GM21737 (cell line): ENCODE data around the gene CCDC192.
"Not testable (repeated sequence)": the region's sequence is repeated elsewhere in the genome, so short reads cannot be mapped to it uniquely, and the experiment has no call there.

Experiments
- ATAC-seq: cut with Tn5 transposase; IDR thresholded peaks from one replicate; pipeline ENCODE4 v1.9.1; 2021; ENCODE audit warnings: mild to moderate bottlenecking, moderate library complexity; ENCODE audit not compliant: unreplicated experiment

The CCDC192 gene

GRCh38 chr5:127697894-127698600, 5.1 kb upstream of the CCDC192 start:
- no peak for ATAC-seq

DNA sequence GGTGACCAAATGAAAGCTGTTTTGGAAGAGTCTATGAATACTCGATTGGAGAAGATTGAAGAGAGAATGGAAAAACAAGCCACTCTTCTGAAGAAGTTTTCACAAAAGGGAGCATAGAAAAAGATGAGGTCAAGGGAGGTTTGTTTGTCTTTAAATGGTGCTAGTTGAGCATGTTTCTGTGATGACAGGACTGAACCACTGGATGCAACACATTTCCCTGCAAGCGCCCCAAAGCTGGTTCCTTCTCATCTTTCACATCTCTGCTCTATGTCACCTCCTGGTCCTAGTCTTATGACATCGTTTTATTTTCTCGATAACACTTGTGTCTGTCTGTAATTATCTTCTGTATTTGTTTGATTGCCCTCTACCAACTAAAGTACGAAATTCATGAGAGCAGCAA, 3.8 kb upstream of the CCDC192 start:
- no peak for ATAC-seq

DNA sequence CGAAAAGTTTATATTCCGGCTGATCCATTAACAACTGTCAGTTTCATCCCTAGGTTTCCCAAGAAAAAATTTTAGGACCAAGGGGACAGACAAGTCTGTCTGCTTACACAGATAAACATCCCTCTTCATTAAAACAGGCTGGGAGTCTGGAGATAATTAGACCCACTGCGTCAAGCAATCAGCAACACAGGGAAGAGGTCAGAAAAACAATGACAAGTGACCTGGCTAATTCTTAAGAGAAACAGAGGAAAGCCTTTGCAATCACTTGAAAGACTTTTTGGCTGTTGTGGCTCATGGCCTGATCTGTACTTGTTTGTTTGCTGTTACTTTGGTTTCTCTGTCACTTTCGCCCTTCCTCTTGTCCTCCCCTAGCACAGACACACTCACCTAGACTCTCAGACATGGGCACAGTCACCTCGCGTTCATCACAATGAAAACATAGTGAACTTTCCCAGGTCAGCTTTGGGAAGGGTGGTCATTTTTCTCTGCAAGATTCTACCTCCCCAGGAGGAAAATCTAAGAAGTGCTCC, 2.9 kb upstream of the CCDC192 start:
- no peak for ATAC-seq

DNA sequence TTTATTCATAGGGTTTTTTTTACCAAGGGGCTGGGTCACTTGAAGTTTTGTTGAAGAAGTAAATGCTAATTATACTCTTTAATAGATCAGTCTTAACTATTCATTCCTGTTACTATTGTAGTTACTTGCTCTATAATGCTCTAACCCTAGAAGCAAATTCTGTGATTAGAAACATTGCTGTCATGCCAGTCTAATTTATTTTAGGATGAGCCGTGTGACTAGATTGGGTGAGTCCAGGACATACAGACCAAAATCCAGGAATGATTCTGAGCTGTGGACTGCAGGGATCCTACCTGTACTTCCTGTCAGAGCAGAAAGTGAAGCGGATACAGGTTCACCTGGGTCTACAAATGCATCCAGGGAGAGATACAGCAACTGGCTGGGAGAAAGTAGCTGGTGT, 757 bp upstream of the CCDC192 start:
- no peak for ATAC-seq

DNA sequence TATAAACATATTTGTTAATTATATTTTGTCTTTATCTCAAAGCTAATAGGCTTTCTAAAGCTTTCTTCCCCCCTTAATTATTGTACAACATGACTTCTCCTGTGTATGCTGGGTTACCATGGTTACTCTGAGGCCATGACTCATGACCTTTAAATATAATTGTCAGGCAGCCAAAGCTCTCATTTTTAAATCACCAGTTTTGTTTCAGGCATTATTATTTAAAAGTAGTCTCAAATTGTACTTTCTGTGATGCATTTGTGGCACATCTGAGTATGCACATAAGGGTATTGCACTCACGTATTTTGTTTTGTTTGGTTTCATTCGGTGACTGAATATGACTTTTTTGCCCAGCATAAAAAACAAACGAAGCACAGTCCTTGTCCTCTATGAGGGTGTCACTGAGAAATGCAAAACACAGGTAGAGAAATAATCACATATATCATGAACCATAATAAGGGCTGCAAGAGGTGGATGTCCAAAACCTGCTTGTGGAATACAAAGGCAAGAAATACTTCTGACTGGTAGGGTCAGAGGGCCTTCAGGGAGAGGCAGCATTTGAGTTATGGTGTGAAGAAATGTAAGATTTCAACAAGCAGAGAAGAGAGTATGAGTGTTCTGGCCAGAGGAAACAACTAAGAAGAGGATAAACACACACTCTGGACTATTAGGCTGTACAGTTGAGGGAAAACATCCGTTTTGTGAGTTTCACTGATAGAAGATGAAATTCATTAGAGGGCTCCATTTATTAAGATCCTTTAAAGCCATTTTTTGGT, 2.1 kb downstream of the CCDC192 start:
- ATAC-seq, result no peak

DNA sequence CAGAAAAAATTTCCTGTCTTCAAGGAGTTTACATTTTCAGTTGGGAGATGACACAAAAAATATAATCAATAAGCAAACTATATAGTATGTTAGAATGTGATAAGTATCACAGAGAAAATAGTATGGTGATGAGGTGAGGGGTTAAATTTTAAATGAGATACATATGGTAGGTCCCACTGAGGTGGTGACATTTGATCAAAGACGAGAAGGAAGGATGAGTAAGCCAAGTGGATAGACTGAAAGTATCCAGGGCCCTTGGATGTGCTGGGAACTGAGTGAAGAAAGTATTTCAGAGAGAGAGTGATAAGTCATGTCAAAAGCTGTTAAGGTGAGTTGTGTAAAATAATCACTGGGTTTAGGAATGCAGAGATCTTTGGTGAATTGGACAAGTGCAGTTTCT, 3.5 kb downstream of the CCDC192 start:
- ATAC-seq, result no peak

- ATAC-seq, result no peak
Observed at GRCh38 chr5:127707209-127707608, 4.0 kb downstream of the CCDC192 start.

- not testable (repeated sequence) for ATAC-seq
Observed at GRCh38 chr5:127713083-127713482, 9.9 kb downstream of the CCDC192 start.

GRCh38 chr5:127718181-127718580, 15.0 kb downstream of the CCDC192 start:
- no peak for ATAC-seq

DNA sequence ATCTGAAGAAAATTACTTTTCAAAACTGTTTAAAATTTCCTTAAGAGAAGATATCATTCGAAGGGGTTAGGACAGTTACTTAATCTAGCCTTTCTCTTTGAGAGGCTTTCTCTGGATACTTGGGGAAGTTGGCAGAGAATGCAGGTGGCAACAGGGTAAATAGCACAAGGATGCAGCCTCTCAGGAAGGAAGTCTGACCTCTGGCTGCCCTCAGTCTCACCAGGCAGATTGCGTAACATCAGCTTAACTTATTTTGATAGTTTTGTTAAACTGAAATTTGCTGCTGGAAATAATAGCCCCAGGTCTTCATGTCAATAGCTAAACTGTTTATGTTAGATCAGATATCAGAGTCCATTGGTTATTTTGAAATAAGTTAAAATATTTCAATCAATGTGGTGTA, 20.4 kb downstream of the CCDC192 start:
- no peak for ATAC-seq

- no peak for ATAC-seq
Observed at GRCh38 chr5:127725673-127726072, 22.5 kb downstream of the CCDC192 start.

- ATAC-seq, result no peak
Observed at GRCh38 chr5:127732963-127733362, 29.8 kb downstream of the CCDC192 start.

GRCh38 chr5:127739348-127739747, 36.2 kb downstream of the CCDC192 start:
- ATAC-seq, result not testable (repeated sequence)

GRCh38 chr5:127739807-127740384, 36.7 kb downstream of the CCDC192 start:
- no peak for ATAC-seq

GRCh38 chr5:127741412-127741811, 38.2 kb downstream of the CCDC192 start:
- no peak for ATAC-seq

GRCh38 chr5:127744241-127744640, 41.0 kb downstream of the CCDC192 start:
- ATAC-seq, result no peak

DNA sequence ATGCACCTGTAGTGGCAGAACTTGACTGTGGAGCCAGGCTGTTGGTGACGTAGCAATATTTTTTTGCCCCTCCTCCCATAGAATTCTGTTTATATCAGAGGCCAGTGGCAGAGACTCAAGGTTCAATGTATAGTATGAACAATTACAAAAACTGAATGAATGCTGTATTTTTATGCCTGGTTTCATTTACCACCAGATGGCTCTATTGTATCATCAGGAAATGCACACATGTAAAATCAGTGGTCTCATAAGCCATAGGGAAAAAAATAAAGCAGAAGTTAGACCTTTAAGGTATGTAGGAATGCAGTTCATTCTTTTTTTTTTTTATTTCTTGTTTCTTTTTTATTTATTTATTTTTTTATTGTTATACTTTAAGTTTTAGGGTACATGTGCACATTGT, 43.6 kb downstream of the CCDC192 start:
- no peak for ATAC-seq

DNA sequence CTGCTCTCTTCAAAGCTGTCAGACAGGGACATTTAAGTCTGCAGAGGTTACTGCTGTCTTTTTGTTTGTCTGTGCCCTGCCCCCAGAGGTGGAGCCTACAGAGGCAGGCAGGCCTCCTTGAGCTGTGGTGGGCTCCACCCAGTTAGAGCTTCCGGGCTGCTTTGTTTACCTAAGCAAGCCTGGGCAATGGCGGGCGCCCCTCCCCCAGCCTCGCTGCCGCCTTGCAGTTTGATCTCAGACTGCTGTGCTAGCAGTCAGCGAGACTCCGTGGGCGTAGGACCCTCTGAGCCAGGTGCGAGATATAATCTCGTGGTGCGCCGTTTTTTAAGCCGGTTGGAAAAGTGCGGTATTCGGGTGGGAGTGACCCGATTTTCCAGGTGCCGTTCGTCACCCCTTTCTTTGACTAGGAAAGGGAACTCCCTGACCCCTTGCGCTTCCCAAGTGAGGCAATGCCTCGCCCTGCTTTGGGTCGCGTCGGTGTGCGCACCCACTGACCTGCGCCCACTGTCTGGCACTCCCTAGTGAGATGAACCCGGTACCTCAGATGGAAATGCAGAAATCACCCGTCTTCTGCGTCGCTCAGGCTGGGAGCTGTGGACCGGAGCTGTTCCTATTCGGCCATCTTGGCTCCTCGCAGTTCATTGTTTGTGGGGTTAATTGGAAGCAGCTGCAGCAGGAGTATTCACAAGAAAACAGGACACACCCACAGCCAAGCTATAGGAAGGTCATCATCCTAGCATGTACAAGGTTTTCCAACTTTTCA, 49.5 kb downstream of the CCDC192 start:
- not testable (repeated sequence) for ATAC-seq

GRCh38 chr5:127754259-127754658, 51.1 kb downstream of the CCDC192 start:
- ATAC-seq, result no peak

GRCh38 chr5:127754706-127755105, 51.5 kb downstream of the CCDC192 start:
- no peak for ATAC-seq

DNA sequence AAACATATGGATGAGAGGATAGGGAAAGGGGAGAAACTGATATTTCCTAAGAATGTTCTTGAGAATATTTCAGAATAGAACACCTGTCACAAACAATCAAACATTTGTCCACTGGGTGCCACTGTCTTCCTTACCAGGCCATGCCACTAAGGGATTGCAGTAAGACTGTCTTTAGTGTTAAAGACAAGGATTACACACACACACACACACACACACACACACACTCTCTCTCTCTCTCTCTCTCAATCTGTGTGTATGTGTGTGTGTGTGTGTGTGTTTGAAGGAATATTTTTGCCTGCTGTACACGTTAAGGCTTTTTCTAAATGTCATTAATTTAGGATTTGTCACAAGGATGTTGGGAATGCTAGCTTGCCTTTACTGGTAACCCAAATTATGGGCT, 54.4 kb downstream of the CCDC192 start:
- ATAC-seq, result peak; percentile 86
